ENCODE measurements around the gene TCF7L1.
"Not testable (repeated sequence)": the region's sequence is repeated elsewhere in the genome, so short reads cannot be mapped to it uniquely, and the experiment has no call there.

TCF7L1 gene

DNA sequence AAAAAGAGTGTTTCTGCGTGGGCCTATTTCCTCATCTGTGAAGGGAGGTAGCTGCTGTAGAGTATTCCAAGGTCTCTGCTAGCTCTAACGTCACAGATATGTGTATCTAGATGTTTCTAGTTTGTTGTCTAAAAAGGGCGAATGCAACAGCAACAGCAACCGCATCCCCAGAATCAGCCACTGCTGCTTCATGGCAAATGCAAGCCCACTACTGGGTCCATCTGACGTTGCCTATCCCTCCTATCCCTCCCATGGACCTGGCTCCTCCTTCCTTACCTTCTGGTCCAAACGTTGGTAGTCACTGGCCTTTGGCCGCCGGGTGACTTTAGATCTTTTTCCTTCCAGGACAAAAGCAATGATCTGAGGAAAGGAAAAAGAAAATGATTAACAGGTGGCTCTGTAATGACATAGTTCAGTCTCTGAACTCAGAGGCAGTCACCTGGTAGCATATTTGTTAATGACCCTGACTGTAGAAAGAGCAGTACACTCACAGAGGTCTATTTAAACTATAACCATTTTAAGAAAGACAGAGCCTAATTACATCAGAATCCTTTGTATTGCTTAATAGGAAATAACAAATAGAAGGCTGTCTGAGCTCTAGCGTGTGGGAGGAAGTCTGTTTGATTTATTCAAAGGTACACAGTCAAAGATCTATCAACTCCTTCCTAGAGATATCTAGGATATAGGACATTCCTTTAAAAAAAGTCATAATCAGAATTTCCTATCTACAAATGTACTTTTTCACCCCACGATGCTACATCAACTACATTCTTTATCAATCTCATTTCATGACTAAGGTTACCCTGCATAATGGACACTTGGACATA is 191.7 kb downstream of the TCF7L1 start:
- DNase-seq (ENCODE audit: low read depth in 2 of 2), result no peak

DNA sequence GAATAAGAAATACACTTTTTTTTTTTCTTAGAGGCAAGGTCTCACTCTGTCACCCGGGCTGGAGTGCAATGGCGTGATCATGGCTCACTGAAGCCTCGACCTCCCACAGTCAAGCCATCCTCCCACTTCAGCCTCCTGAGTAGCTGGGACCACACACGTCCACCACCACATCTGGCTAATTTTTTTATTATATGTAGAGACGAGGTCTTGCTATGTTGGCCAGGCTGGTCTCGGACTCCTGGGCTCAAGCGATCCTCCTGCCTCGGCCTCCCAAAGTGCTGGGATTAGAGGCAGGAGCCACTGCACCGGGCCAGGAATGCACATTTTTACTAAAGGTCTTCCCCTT is 192.2 kb downstream of the TCF7L1 start:
- DNase-seq (ENCODE audit: low read depth in 2 of 2), result no peak

DNA sequence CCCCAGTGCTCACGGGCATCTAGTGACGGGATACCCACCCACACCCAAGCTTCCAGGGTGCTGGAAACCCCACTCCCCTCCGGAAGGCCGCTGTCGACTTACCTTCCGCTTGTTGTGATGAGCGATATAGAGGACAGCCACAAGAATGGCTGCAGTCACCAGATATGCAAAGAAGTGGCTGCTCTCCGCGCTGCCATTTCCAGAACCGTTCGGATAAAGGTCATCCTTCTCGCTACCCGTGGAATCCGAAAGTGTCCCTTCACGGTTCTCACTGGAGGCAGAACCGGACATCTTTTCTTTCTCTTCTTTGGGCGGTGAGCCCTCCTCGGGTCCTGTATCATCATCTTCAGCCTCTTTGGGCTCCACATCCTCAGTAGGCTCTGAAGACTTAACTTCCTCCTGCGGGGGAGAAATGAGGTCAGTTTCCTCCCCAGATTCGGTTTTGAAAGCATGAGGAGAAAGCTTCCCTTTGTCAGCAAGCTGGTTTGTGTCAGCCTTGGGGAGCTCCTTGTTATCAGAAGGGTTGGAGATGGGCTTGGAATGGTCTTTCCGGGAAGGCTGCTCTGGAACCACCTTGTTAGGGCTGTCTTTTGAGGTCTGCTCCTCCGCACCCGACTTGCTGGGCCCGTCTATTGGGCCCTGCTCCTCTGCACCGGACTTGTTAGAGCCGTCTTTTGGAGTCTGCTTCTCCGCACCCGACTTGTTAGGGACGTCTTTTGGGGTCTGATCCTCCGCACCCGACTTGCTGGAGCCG is 193.4 kb downstream of the TCF7L1 start:
- DNase-seq (ENCODE audit: low read depth in 2 of 2), result no peak

- peak in 1 of 2 experiments; percentile 1 for DNase-seq (ENCODE audit: low read depth in 2 of 2)
Observed at GRCh38 chr2:85327160-85327821, 194.1 kb downstream of the TCF7L1 start.

DNA sequence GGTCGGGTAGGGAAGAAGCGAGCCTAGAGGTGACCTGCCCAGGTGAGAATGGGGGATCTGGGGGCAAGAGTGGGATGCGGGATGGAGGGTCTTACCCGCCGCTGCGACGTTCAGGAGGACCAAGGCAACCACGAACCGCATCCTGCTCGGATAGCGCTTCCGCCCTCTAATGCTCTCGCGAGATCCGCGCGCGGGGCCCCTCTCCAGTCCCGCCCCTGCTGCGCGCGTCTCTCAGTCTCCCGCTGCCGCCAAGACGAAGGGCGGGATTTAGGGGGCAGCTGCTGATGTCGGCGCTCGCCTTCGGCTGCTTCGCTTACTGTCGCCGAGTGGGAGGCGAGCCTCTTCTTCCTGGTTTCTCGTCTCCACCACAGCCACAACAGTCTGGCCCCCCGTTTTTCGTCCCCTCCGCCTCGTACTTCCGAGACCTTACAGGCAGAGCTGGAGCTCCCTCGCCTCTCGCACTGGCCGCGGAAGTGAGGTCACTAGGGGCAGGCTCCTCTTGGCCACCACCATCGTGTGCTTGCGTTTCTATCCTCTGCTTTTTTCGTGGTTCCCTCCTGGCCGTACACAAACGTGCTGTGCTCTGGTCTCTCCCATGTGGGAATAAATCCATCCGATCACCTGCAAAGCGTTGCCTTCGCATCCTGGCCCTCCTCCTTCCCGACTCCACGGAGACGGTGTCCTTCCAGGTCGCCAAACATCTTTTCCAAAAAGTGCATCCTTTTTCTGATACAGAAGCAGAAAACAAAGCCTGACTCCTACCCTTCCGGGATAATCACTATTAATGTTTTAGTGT is 194.8 kb downstream of the TCF7L1 start, which contains the start of gene TGOLN2:
TSS of gene TGOLN2 (minus strand) at position 168 of the 796 bp plus-strand sequence. CDS start at position 141, 27 bp downstream.
- peak; percentile 65 to 74 for DNase-seq (ENCODE audit: low read depth in 2 of 2)

DNA sequence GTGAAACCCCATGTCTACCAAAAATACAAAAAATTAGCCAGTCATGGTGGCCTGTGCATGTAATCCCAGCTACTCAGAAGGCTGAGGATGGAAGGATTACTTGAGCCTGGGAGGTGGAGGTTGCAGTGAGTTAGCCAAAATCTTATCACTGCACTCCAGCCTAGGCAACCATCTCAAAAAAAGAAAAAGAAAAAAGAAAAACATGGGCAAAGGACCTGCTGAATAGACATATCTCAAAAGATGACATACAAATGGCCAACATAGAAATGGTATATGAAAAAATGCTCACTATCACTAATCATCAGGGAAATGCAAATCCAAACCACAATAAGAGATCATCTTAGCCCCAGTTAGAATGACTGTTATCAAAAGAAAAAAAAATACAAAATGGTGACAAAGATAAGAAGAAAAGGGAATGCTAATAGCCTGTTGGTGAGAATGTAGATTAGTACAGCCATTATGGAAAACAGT is 196.0 kb downstream of the TCF7L1 start:
- DNase-seq (ENCODE audit: low read depth in 2 of 2), result no peak

DNA sequence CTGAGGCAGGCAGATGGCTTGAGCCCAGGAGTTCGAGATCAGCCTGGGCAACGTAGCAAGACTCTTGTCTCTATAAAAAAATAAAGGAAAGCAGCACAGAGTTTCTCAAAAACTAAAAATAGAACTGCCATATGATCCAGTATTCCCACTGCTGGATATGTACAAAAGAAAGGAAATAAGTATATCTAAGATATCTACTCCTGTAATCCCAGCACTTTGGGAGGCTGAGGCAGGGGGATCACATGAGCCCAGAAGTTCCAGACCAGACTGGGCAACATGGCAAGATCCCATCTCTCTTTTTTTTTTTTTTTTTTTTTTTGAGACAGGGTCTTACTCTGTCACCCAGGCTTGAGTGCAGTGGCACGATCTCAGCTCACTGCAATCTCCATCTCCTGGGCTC is 196.5 kb downstream of the TCF7L1 start:
- DNase-seq (ENCODE audit: low read depth in 2 of 2), result not testable (repeated sequence)

GRCh38 chr2:85330839-85331636 is 197.8 kb downstream of the TCF7L1 start:
- DNase-seq (ENCODE audit: low read depth in 2 of 2), result no peak

DNA sequence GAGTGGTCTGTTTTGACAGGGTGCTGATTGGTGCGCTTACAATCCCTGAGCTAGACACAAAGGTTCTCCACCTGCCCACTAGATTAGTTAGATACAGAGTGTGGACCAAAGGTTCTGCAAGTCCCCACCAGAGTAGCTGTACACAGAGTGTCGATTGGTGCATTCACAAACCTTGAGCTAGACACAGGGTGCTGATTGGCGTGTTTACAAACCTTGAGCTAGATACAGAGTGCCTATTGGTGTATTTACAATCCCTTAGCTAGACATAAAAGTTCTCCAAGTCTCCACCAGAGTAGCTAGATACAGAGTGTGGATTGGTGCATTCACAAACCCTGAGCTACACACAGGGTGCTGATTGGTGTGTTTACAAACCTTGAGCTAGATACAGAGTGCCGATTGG is 200.7 kb downstream of the TCF7L1 start:
- not testable (repeated sequence) for DNase-seq (ENCODE audit: low read depth in 2 of 2)

DNA sequence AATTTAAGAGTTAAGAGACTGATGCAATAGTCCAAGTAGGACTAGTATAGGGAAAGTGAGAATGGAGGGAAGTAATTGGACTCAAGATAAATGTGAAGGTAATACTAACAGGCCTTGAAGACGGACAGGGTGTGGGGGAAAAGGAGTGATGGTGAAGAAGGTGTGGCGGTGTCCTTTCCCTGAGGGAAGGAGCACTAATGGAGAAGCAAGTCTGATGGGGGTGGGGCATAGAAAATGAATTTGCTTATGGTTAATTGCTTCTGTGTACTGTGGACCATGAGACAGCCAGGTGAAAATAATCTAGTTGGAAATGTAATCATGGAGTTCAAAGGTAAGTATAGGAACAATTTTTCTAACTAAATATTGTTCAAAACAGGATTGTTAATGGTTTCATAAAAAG is 201.7 kb downstream of the TCF7L1 start:
- no peak for DNase-seq (ENCODE audit: low read depth in 2 of 2)

DNA sequence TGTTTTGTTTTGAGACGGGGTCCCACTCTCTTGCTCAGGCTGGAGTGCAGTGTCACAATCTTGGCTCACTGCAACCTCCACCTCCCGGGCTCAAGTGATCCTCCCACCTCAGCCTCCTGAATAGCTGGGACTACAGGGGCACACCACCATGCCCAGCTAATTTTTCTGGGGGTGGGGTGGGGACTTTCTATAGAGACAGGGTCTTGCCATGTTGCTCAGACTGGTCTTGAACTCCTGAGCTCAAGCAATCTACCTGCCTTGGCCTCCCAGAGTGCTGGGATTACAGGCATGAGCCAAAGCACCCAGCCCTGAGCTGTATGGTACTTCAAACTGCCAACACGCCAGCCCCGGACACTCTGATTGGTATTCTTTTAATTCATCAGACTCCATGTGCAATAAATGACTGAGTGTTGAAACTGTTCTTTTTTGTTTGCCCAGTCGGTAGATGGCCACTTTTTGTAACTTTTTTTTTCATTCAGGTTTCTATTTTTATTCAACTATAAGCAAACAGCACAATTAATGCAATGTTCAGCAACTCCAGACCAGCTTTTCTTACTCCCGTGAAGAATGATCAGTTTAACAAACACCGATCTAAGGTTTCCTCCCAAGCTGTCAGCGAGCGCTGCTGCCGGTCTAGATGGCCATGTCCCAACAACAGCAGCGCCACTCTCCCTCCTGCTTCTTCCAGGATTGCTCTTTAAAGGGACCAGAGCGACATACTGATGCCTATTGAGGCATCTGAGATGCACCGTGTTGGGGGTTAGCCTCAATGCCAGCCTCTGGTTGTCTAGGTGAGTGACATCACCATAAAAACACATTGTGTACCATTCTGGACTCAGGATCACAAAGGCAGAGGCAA is 207.1 kb downstream of the TCF7L1 start:
- no peak for DNase-seq (ENCODE audit: low read depth in 2 of 2)

DNA sequence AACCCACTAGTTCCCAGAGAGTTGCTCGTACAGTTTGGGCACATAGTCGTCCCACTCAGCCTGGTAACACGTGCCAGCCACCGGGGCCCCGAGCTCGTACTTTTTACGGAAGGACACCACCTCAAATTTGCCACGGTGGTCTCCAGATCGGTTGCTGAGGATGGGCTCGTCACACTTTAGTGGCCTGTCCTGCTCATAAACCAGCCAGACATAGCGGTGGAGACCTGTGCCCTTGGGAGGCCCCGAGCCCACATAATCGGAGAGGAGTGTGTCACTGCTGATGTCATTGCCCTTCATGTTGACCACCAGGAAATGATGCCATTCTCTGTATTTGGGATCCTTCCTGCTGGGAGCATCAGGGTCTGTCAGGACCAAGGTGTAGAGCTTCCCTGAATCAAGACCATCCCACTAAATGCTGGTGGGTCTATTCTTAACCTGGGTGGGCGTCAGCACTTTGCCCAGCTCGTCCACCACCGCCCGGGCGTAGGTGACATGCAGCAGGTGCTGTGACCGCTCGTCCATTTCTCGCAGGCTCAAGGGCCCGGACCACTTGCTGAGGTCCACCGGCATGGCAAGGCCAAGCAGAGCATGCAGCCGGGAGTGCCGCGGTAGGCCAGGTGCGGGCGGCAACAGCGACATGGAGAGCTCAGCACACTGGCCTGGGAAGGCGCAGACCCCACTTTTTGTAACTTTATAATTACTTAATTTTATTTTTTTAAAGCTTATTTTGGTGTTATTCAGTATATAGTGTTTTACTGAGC is 208.3 kb downstream of the TCF7L1 start:
- no peak for DNase-seq (ENCODE audit: low read depth in 2 of 2)

GRCh38 chr2:85342156-85342555 is 209.0 kb downstream of the TCF7L1 start:
- DNase-seq (ENCODE audit: low read depth in 2 of 2), result no peak

- not testable (repeated sequence) for DNase-seq (ENCODE audit: low read depth in 2 of 2)
Observed at GRCh38 chr2:85343207-85343895, 210.2 kb downstream of the TCF7L1 start.

DNA sequence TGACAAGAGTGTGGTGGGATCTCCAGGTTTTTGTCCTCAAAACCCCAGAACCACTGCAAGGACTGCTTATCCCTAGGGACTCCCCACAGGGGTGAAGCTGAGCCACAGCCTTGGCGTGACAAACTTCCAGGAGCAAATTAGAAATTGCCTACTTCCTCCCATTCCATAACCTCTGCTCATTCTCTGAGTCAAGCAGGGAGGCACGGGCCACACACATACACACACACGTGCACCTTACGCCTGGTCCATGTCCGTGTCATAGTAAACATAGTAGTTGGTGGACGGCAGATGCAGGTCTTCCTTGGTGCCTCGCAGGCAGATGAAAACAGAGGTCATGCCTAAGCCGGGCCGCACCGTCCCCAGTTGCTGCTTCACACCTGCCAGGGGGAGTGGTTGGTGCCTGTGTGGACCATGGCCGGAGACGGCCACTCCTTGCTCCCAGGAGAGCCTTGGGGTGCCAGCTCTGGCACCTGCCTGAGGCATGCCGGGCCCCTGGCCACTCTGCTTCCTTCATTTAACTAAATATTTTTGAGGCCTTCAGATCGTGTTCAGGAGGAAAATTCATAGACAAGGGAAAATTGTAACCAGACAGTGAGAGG is 211.3 kb downstream of the TCF7L1 start:
- DNase-seq (ENCODE audit: low read depth in 2 of 2), result no peak

DNA sequence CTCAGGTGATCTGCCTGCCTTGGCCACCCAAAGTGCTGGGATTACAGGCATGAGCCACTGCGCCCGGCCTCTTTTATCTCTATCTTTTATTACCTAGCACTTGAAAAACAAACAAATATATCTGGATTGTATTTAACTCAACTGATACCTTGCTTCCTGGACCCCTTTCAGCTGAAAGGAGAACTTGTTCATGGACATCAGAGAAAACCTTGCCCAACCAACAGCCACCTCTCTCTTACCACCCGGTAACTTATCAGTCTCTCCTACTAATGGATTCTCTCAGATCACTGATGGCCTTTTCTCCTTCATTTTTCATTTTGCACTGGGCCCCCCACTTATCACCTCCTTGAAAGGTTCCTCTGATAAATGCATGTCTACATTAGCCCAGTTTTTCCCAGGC is 214.4 kb downstream of the TCF7L1 start:
- no peak for DNase-seq (ENCODE audit: low read depth in 2 of 2)

GRCh38 chr2:85353876-85354285 is 220.7 kb downstream of the TCF7L1 start:
- no peak for DNase-seq (ENCODE audit: low read depth in 2 of 2)

All from fibroblast of skin of left biceps (primary cell).